GM12878 (cell line): ENCODE data around the gene CNNM2. TPM values are rescaled to one million over a fixed set of nuclear protein-coding genes. Genes with fewer than 3 reads are reported as not detected.
A peak's percentile ranks its signal among the peaks of the same experiment; 100 is the strongest.

ENCODE experiments used
- ATAC-seq: fragments of 200-7000 bp; cut with Tn5 transposase; 3 replicates; pipeline ENCODE4 v1.9.1; 2020; ENCODE audit warnings: mild to moderate bottlenecking, moderate library complexity
- BruUV-seq: library from RNA; stranded (reverse); fragments of 400-500 nt; replicated peaks from 2 replicates; lab custom pipeline; 2021; lab: Mats Ljungman, UMichigan
- CTCF ChIA-PET: fragments of 300-600 bp; sonication (Branson Sonifier 250); formaldehyde crosslinking; extraction: SDS; loops from one replicate; lab custom pipeline; 2021; ENCODE audit warnings: inconsistent platforms; lab: Yijun Ruan, JAX
- POLR2A ChIA-PET: fragments of 350-600 bp; formaldehyde crosslinking; extraction: SDS; loops from one replicate; lab custom pipeline; 2021; ENCODE audit warnings: inconsistent platforms; lab: Charles Lee
- RAD21 ChIA-PET: fragments of 300-600 bp; sonication (Branson Sonifier 250); formaldehyde crosslinking; loops from one replicate; lab custom pipeline; 2023; ENCODE audit warnings: antibody characterized with exemption; ENCODE audit not compliant: unreplicated experiment; lab: Charles Lee
- SMC1A ChIA-PET: fragments of 300-600 bp; sonication (Branson Sonifier 250); formaldehyde crosslinking; loops from one replicate; lab custom pipeline; 2023; ENCODE audit not compliant: unreplicated experiment, uncharacterized antibody; lab: Charles Lee
- DNase-seq: peaks from one replicate; pipeline ENCODE4 v3.0.0-alpha.2; 2011; ENCODE audit warnings: low read depth, low spot score
- FAIRE-seq: peaks from 3 replicates; lab custom pipeline; 2011; peaks lifted over from hg19 to GRCh38; lab: Jason Lieb, UNC
- H2AFZ ChIP-seq: 2 replicates; pipeline ENCODE4 v1.6.0; 2011; ENCODE audit warnings: low read depth, low read length, control low read depth; ENCODE audit not compliant: control insufficient read depth
- H3K27ac ChIP-seq: 2 replicates; pipeline ENCODE4 v1.5.1; 2011; ENCODE audit warnings: control low read depth; ENCODE audit not compliant: control insufficient read depth, insufficient read depth
- H3K27me3 ChIP-seq, 2 experiments: replicated peaks in 1 of 2; 2 replicates each; pipeline versions ENCODE4 v1.6.0 to v1.6.1; 2011; ENCODE audit warnings: low read length in 1 of 2; ENCODE audit not compliant: control insufficient read depth in 2 of 2, insufficient read depth in 2 of 2
- H3K36me3 ChIP-seq, 2 experiments: 2 replicates each; pipeline ENCODE4 v1.5.1; 2011; ENCODE audit warnings: low read length in 1 of 2; ENCODE audit not compliant: control insufficient read depth in 2 of 2, insufficient read depth in 2 of 2
- H3K4me1 ChIP-seq: 2 replicates; pipeline ENCODE4 v1.6.1; 2011; ENCODE audit warnings: mild to moderate bottlenecking, low read length, moderate library complexity, mixed read lengths; ENCODE audit not compliant: control insufficient read depth, insufficient read depth
- H3K4me2 ChIP-seq: 2 replicates; pipeline ENCODE4 v1.6.0; 2011; ENCODE audit warnings: control low read depth; ENCODE audit not compliant: control insufficient read depth, insufficient read depth
- H3K4me3 ChIP-seq: fragments of 200-600 bp; sonication (generic); 2 replicates; pipeline ENCODE4 v1.5.1; 2016
- H3K79me2 ChIP-seq: 2 replicates; pipeline ENCODE4 v1.6.0; 2011; ENCODE audit warnings: low read length; ENCODE audit not compliant: control insufficient read depth, insufficient read depth
- H3K9ac ChIP-seq: 2 replicates; pipeline ENCODE4 v1.8.0; 2011; ENCODE audit warnings: low read length, control low read depth, mixed read lengths; ENCODE audit not compliant: control insufficient read depth, insufficient read depth
- H3K9me3 ChIP-seq: replicated peaks from 3 replicates; pipeline ENCODE4 v1.5.1; 2011; ENCODE audit warnings: mild to moderate bottlenecking, low read length; ENCODE audit not compliant: control insufficient read depth, insufficient read depth
- H4K20me1 ChIP-seq: 2 replicates; pipeline ENCODE4 v1.6.0; 2011; ENCODE audit not compliant: control insufficient read depth, insufficient read depth
- BCL3 ChIP-seq: IDR thresholded peaks from 2 replicates; pipeline ENCODE4 v1.6.1; 2011; ENCODE audit warnings: borderline replicate concordance, low read depth, mild to moderate bottlenecking, moderate library complexity, low read length; ENCODE audit not compliant: insufficient read depth, poor library complexity, severe bottlenecking
- MXI1 ChIP-seq: fragments of 150-350 bp; IDR thresholded peaks from 2 replicates; pipeline ENCODE4 v1.6.1; 2011; ENCODE audit warnings: low read depth, mild to moderate bottlenecking, inconsistent platforms, low read length, improper control_type of control experiment
- SKIL ChIP-seq: fragments of 450-650 bp; IDR thresholded peaks from 2 replicates; pipeline ENCODE4 v1.6.1; 2017; ENCODE audit warnings: mild to moderate bottlenecking, low read depth, inconsistent platforms; ENCODE audit not compliant: poor library complexity, severe bottlenecking
- YY1 ChIP-seq: IDR thresholded peaks from 2 replicates; pipeline ENCODE4 v1.6.1; 2011; ENCODE audit warnings: low read depth, mild to moderate bottlenecking, low read length
- ZBTB33 ChIP-seq: fragments of 450-650 bp; IDR thresholded peaks from 2 replicates; pipeline ENCODE4 v1.6.1; 2017; ENCODE audit warnings: mild to moderate bottlenecking
- ZBTB40 ChIP-seq: fragments of 450-650 bp; IDR thresholded peaks from 2 replicates; pipeline ENCODE4 v1.6.1; 2016; ENCODE audit warnings: mild to moderate bottlenecking, moderate library complexity, borderline replicate concordance
- ZNF207 ChIP-seq: fragments of 450-650 bp; IDR thresholded peaks from 2 replicates; pipeline ENCODE4 v1.6.1; 2014; ENCODE audit warnings: antibody characterized with exemption, mild to moderate bottlenecking, borderline replicate concordance
- ZNF24 ChIP-seq: fragments of 450-650 bp; IDR thresholded peaks from 2 replicates; pipeline ENCODE4 v1.6.1; 2017; ENCODE audit warnings: antibody characterized with exemption, mild to moderate bottlenecking
- ZNF622 ChIP-seq: fragments of 450-650 bp; IDR thresholded peaks from 2 replicates; pipeline ENCODE4 v1.6.1; 2017; ENCODE audit warnings: mild to moderate bottlenecking, inconsistent platforms
- WGBS: methylation state at CpG from one replicate; pipeline ENCODE4 v1.1.6; 2016; ENCODE audit warnings: low lambda C conversion rate; ENCODE audit not compliant: insufficient replicate concordance, insufficient coverage; ENCODE audit errors: missing lambda C conversion rate; 5-methylcytosine and 5-hydroxymethylcytosine counted together
- in situ Hi-C: fragments of 300-500 bp; cut with MboI; formaldehyde crosslinking; loops from 9 replicates; pipeline ENCODE4 v1.14.3; 2018; ENCODE audit warnings: mixed read lengths
- intact Hi-C: fragments of 100-400 bp; cut with micrococcal nuclease; formaldehyde crosslinking; loops from one replicate; pipeline ENCODE4 v1.14.2; 2022; ENCODE audit not compliant: unreplicated experiment
- polyA plus RNA-seq, 11 experiments: library from polyadenylated mRNA; depleted of rRNA in 4 of 11; unstranded in 6 of 11; stranded (reverse) in 5 of 11; fragments of >200 nt; fragmentation: Nextera tagmentation in 4 of 11; fragmentation: Illumina TruSeq in 1 of 11; extraction: Ambion mirVana in 4 of 11; extraction: Trizol in 1 of 11; gene quantifications; 1 replicate in 1 of 11; 2 replicates in 10 of 11; pipeline versions ENCODE4 v1.2.1 to v1.2.3, GENCODE V29; 2011 to 2016; ENCODE audit warnings: inconsistent platforms in 2 of 11, missing spikeins in 2 of 11, low read depth in 1 of 11
- total RNA-seq, 4 experiments: library from RNA; depleted of rRNA in 3 of 4; stranded (reverse); fragments of >200 nt in 3 of 4; fragmentation: Illumina TruSeq in 1 of 4; extraction: Trizol in 1 of 4; gene quantifications; 2 replicates each; pipeline versions ENCODE4 v1.2.1 to v1.2.3, GENCODE V29; 2013 to 2021

Gene CNNM2
- total and polyA plus RNA-seq, 10 of the 15 experiments (the other 5 are each of a cell fraction or from before 2014, with no cell fraction given) = 0.18 to 7.3 (median 2.5) TPM

GRCh38 chr10:102997998-102998397, 79.9 kb downstream of the CNNM2 start (continued):
- TF ChIP-seq ZBTB40 (no peak), SKIL (peak; percentile 46)

GRCh38 chr10:102998399-102998907, 80.4 kb downstream of the CNNM2 start:
- RAD21 ChIA-PET = no interaction called here
- POLR2A ChIA-PET = interaction anchor here (1.1 kb wide), 1 partner anchor 11 kb away, joined by 7 read pairs; no protein-coding TSS in a partner anchor
- no peaks in the 10 kb centered on the region for H3K9me3 ChIP-seq
- no peak for FAIRE-seq
- H2AFZ ChIP-seq = no peak overlapping the region
- 0 out of 2 replicates have a peak, but pooled peaks cover 4% of the 10 kb centered on the region for H3K4me1 ChIP-seq
- no peaks in the 10 kb centered on the region for H3K27me3 ChIP-seq
- H3K4me3 ChIP-seq = no peak overlapping the region
- SMC1A ChIA-PET = interaction anchor here (0.9 to 1.6 kb wide), 3 partner anchors 12 to 76 kb away, joined by 3 to 4 read pairs (median 3); no protein-coding TSS in a partner anchor
- intact Hi-C loops (no loop called here), in situ Hi-C loops (no loop called here)
- ATAC-seq = no peak
- no peak overlapping the region for H3K27ac ChIP-seq
- DNase-seq = no peak
- H4K20me1 ChIP-seq = no peaks in the 10 kb centered on the region
- no TSS peak for BruUV-seq
- no peak overlapping the region for H3K9ac ChIP-seq
- no peaks in the 10 kb centered on the region for H3K36me3 ChIP-seq
- CTCF ChIA-PET = interaction anchor here (1.0 to 1.5 kb wide), 2 partner anchors 10 to 81 kb away, joined by 3 read pairs; partner anchors contain the start of gene CNNM2
- H3K4me2 ChIP-seq = peak overlapping the region; percentile 50
- 84% methylated on average over 7 of the region's 7 CpGs for WGBS
- H3K79me2 ChIP-seq = no peaks in the 10 kb centered on the region
- TF ChIP-seq ZNF207 = no peak
- TF ChIP-seq ZNF622 = no peak
- TF ChIP-seq BCL3 = no peak
- TF ChIP-seq MXI1 = no peak
- no peak for TF ChIP-seq ZBTB33
- no peak for TF ChIP-seq YY1
- TF ChIP-seq ZNF24 = no peak
- TF ChIP-seq, all 136 proteins: peak for 0
